GM12864 (cell line): ENCODE measurements around the gene FBP2.

Source experiments
- DNase-seq: peaks from one replicate; pipeline ENCODE4 v3.0.0-alpha.2; 2011; ENCODE audit warnings: low read depth
- H3K4me3 ChIP-seq: 2 replicates; pipeline ENCODE4 v1.5.1; 2011; ENCODE audit warnings: mild to moderate bottlenecking, low read depth, low read length, control low read depth
- CTCF ChIP-seq: IDR thresholded peaks from 2 replicates; pipeline ENCODE4 v1.5.1; 2011; ENCODE audit warnings: low read depth, mild to moderate bottlenecking, moderate library complexity, low read length, control low read depth, inconsistent platforms; ENCODE audit errors: missing control alignments

The FBP2 gene

GRCh38 chr9:94632737-94633136 lies 39.1 kb upstream of the FBP2 start:
- DNase-seq: no peak
- H3K4me3 ChIP-seq: no peak overlapping the region
- no peak for TF ChIP-seq CTCF

- no peak for TF ChIP-seq CTCF
- no peak overlapping the region for H3K4me3 ChIP-seq
- DNase-seq: no peak
Measured at GRCh38 chr9:94631599-94631998, 38.0 kb upstream of the FBP2 start.

GRCh38 chr9:94630833-94631232 lies 37.2 kb upstream of the FBP2 start:
- no peak for DNase-seq
- no peak for TF ChIP-seq CTCF
- no peak overlapping the region for H3K4me3 ChIP-seq

GRCh38 chr9:94630281-94630680 lies 36.7 kb upstream of the FBP2 start:
- no peak for DNase-seq
- H3K4me3 ChIP-seq: no peak overlapping the region
- TF ChIP-seq CTCF: no peak

GRCh38 chr9:94627287-94627686 lies 33.7 kb upstream of the FBP2 start:
- H3K4me3 ChIP-seq: no peak overlapping the region
- no peak for DNase-seq
- no peak for TF ChIP-seq CTCF

GRCh38 chr9:94625835-94626234 lies 32.2 kb upstream of the FBP2 start:
- TF ChIP-seq CTCF: no peak
- no peak overlapping the region for H3K4me3 ChIP-seq
- no peak for DNase-seq

- no peak for TF ChIP-seq CTCF
- no peak overlapping the region for H3K4me3 ChIP-seq
- no peak for DNase-seq
Measured at GRCh38 chr9:94624629-94625028, 31.0 kb upstream of the FBP2 start.
